ENCODE results near the gene RPS6KB2.
"Not testable (repeated sequence)": the region's sequence is repeated elsewhere in the genome, so short reads cannot be mapped to it uniquely, and the experiment has no call there.

The RPS6KB2 gene

GRCh38 chr11:67410984-67411784 is 17.1 kb upstream of the RPS6KB2 start:
- DNase-seq (ENCODE audit: low read depth): no peak

GRCh38 chr11:67411785-67412152 is 16.5 kb upstream of the RPS6KB2 start:
- no peak for DNase-seq (ENCODE audit: low read depth)

- DNase-seq (ENCODE audit: low read depth): no peak
Measured at GRCh38 chr11:67412495-67413179, 15.7 kb upstream of the RPS6KB2 start.

GRCh38 chr11:67413266-67413849 is 14.9 kb upstream of the RPS6KB2 start:
- DNase-seq (ENCODE audit: low read depth): no peak

- DNase-seq (ENCODE audit: low read depth): no peak
Measured at GRCh38 chr11:67415501-67416304, 12.6 kb upstream of the RPS6KB2 start, which contains the start of gene CARNS1. TSS of gene CARNS1 (plus strand) at chr11:67415678. CDS start at chr11:67416200, 522 bp downstream.

- no peak for DNase-seq (ENCODE audit: low read depth)
Measured at GRCh38 chr11:67416416-67417335, 11.6 kb upstream of the RPS6KB2 start.

GRCh38 chr11:67417425-67417824 is 10.9 kb upstream of the RPS6KB2 start:
- DNase-seq (ENCODE audit: low read depth): no peak

GRCh38 chr11:67418476-67419281 is 9.6 kb upstream of the RPS6KB2 start:
- DNase-seq (ENCODE audit: low read depth): no peak

- DNase-seq (ENCODE audit: low read depth): no peak
Measured at GRCh38 chr11:67419325-67420049, 8.8 kb upstream of the RPS6KB2 start.

- DNase-seq (ENCODE audit: low read depth): no peak
Measured at GRCh38 chr11:67420147-67420645, 8.1 kb upstream of the RPS6KB2 start.

- peak; percentile 74 for DNase-seq (ENCODE audit: low read depth)
Measured at GRCh38 chr11:67420646-67421429, 7.5 kb upstream of the RPS6KB2 start.

- DNase-seq (ENCODE audit: low read depth): no peak
Measured at GRCh38 chr11:67421430-67422031, 6.8 kb upstream of the RPS6KB2 start.

- no peak for DNase-seq (ENCODE audit: low read depth)
Measured at GRCh38 chr11:67422891-67423290, 5.4 kb upstream of the RPS6KB2 start.

GRCh38 chr11:67423466-67423865 is 4.8 kb upstream of the RPS6KB2 start:
- no peak for DNase-seq (ENCODE audit: low read depth)

- DNase-seq (ENCODE audit: low read depth): no peak
Measured at GRCh38 chr11:67423891-67424613, 4.2 kb upstream of the RPS6KB2 start.

- DNase-seq (ENCODE audit: low read depth): not testable (repeated sequence)
Measured at GRCh38 chr11:67427364-67427859, 882 bp upstream of the RPS6KB2 start.

- no peak for DNase-seq (ENCODE audit: low read depth)
Measured at GRCh38 chr11:67429038-67429668, 859 bp downstream of the RPS6KB2 start.
